Suprapubic skin (tissue), 4 donors: ENCODE data around the gene G6PD. TPM values are rescaled to one million over a fixed set of nuclear protein-coding genes. Genes with fewer than 3 reads are reported as not detected.

ENCODE experiments used
- DNase-seq, 2 donors: peaks; one replicate each; pipeline ENCODE4 v3.0.0-alpha.2; 2019; ENCODE audit warnings: low spot score in 2 of 2
- H3K27ac ChIP-seq: fragments of 200-600 bp; sonication (generic); one replicate; pipeline ENCODE4 v1.5.1; 2019
- H3K27me3 ChIP-seq: fragments of 200-600 bp; sonication (generic); one replicate; pipeline ENCODE4 v1.5.1; 2019
- H3K36me3 ChIP-seq: fragments of 200-600 bp; sonication (generic); one replicate; pipeline ENCODE4 v1.5.1; 2019
- H3K4me1 ChIP-seq: fragments of 200-600 bp; sonication (generic); one replicate; pipeline ENCODE4 v1.5.1; 2019
- H3K4me3 ChIP-seq: fragments of 200-600 bp; sonication (generic); one replicate; pipeline ENCODE4 v1.5.1; 2019; ENCODE audit warnings: mild to moderate bottlenecking
- H3K9me3 ChIP-seq: fragments of 200-600 bp; sonication (generic); one replicate; pipeline ENCODE4 v1.5.1; 2019
- CTCF ChIP-seq, 2 donors: fragments of 200-600 bp in 1 of 2; fragments of 450-650 bp in 1 of 2; sonication (generic) in 1 of 2; IDR thresholded peaks; one replicate each; pipeline ENCODE4 v1.5.1; 2016 to 2019; ENCODE audit warnings: antibody characterized with exemption in 2 of 2, mild to moderate bottlenecking in 1 of 2, moderate library complexity in 1 of 2
- EP300 ChIP-seq: sonication (generic); formaldehyde crosslinking; IDR thresholded peaks from one replicate; pipeline ENCODE4 v1.6.1; 2017; ENCODE audit warnings: antibody characterized with exemption
- POLR2A ChIP-seq, 2 donors: fragments of 450-650 bp; IDR thresholded peaks; one replicate each; pipeline ENCODE4 v1.6.1; 2017; ENCODE audit warnings: antibody characterized with exemption in 2 of 2, mild to moderate bottlenecking in 2 of 2, moderate library complexity in 2 of 2
- POLR2AphosphoS5 ChIP-seq, 3 donors: sonication (generic); formaldehyde crosslinking; IDR thresholded peaks; one replicate each; pipeline ENCODE4 v1.6.1; 2017; ENCODE audit warnings: antibody characterized with exemption in 3 of 3
- WGBS: methylation state at CpG from one replicate; pipeline ENCODE4 v1.1.5; 2018; 5-methylcytosine and 5-hydroxymethylcytosine counted together
- total RNA-seq, 4 donors: library from RNA; depleted of rRNA; stranded (reverse); fragments of >200 nt; gene quantifications; one replicate each; pipeline ENCODE4 v1.1.0, GENCODE V29; 2016

G6PD gene
- total RNA-seq, 4 donors from 2014 or later: 22.6 to 60.4 (median 42.0) TPM

- no peaks in the 10 kb centered on the region for H3K27me3 ChIP-seq
- H3K27ac ChIP-seq: no peak overlapping the region
- no peak overlapping the region for H3K4me3 ChIP-seq
- 89% methylated on average over 5 of the region's 5 CpGs for WGBS
- H3K4me1 ChIP-seq: no peaks in the 10 kb centered on the region
- peaks cover 27% of the 10 kb centered on the region for H3K36me3 ChIP-seq
- TF ChIP-seq CTCF (IDR thresholded peaks at IDR 0.05): no peak
- TF ChIP-seq POLR2AphosphoS5 (IDR thresholded peaks at IDR 0.05): no peak
- no peak for TF ChIP-seq POLR2A (IDR thresholded peaks at IDR 0.05)
- no peak for TF ChIP-seq EP300
- H3K9me3 ChIP-seq: no peaks in the 10 kb centered on the region
- DNase-seq: no peak
Observed at GRCh38 chrX:154509455-154509854, 37.2 kb downstream of the G6PD start.

DNA sequence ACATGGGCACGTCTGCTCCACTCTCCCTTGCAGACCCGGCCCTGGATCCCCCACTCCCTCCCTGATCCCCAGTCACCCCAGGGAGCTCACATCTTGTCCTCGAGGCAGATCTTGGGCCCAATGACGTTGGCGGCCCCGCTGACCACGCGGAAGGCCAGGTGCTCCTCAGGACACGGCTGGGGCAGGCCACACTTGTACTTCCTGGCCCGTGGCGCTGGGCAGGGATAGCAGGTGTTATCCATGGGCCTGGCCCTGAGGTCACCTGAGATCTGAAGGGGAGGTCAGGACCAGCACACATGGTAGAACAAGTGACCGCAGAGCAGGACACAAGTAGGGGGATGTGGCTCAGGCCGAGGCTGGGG, 38.3 kb downstream of the G6PD start:
- 78% methylated on average over 4 of the region's 13 CpGs for WGBS
- TF ChIP-seq POLR2AphosphoS5 (IDR thresholded peaks at IDR 0.05): no peak
- Histone ChIP-seq H3K4me3 (no peak overlapping the region), H3K36me3 (peaks cover 27% of the 10 kb centered on the region), H3K4me1 (no peaks in the 10 kb centered on the region), H3K27me3 (no peaks in the 10 kb centered on the region), H3K9me3 (no peaks in the 10 kb centered on the region), H3K27ac (no peak overlapping the region)
- peak in 1 of 2 donors; percentile 62 for DNase-seq

DNA sequence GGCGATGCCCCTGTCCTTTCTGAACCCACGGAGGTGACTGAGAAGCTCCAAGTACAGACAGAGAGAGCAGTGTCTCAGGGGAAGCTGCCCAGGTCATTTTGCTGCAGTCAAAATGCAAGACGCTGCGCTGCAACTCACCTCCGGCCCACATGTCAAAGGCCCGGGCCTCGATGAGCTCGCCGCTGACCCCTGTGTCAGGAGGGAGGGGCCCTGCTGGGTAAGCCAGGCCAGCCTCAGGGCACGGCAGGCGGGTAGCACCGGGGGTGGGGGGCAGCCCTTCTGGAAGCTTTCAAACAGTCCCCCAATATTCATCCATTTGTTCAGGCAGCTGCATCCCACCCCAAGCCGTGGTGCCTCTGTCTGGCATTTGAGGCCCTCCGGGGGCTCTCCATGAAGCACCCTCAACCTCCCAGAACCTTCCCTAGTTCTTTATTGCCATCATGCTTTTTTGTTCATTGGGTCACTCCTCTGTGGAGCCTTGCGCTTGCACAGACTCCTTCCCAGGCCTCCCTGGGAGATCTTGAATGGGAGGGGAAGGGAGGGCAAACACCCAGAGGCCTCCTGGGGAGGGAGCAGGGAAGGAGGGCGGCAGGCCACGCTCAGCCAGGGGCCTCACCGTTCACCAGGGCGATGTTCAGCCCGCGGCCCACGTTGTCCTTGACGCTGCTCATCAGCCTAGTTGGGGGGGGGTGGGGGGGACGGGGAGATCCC, 38.8 kb downstream of the G6PD start:
- TF ChIP-seq POLR2AphosphoS5 (IDR thresholded peaks at IDR 0.05): no peak
- no peak for TF ChIP-seq EP300
- TF ChIP-seq CTCF (IDR thresholded peaks at IDR 0.05): no peak
- TF ChIP-seq POLR2A (IDR thresholded peaks at IDR 0.05): no peak
- no peaks in the 10 kb centered on the region for H3K9me3 ChIP-seq
- no peak for DNase-seq
- peaks cover 27% of the 10 kb centered on the region for H3K36me3 ChIP-seq
- H3K4me3 ChIP-seq: no peak overlapping the region
- 88% methylated on average over 11 of the region's 24 CpGs for WGBS
- H3K27me3 ChIP-seq: no peaks in the 10 kb centered on the region
- H3K27ac ChIP-seq: no peak overlapping the region
- H3K4me1 ChIP-seq: no peaks in the 10 kb centered on the region

DNA sequence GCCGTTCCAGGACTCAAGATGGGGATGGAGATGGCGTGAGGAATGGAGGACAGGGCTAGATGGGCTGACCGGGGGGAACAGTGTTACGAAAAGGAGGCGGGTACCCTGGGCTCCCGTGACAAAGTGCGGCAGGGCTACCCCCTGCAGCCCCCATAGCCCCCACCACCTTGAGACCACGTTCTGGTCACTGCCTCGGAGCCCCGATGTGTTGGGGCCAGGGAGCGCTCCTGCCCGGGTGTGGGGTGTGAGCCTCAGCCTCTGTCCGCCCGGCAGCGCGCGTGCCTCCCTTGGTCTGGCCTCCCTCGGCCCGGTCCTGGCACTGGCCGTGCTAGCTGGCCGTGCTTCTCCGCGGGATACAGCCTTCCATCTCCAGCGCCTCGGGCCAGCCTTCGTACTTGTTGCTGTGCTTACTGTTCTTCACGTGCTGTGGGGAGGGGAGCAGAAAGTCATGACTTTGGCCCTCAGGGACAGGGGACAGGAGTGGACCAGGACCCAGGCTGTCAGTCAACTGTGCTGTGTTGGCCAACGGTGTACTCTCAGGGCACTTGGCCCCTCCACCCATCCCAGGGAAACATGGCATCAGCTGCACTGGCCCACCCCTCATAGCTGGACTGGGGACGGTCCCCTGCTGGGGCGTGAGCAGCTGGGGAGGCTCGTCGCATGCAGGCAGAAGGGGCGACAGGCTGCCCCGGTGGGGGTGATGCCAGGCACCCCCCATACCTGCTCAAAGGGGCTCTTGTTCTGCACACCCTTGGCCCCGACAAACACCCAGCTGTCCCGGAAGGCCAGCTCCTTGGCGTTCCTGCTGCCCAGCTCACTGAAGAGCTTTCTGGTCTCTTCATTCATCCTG, 39.9 kb downstream of the G6PD start:
- Histone ChIP-seq H3K4me1 (no peaks in the 10 kb centered on the region), H3K27me3 (no peaks in the 10 kb centered on the region), H3K27ac (no peak overlapping the region), H3K36me3 (peaks cover 27% of the 10 kb centered on the region), H3K4me3 (no peak overlapping the region), H3K9me3 (no peaks in the 10 kb centered on the region)
- 94% methylated on average over 23 of the region's 37 CpGs for WGBS
- DNase-seq: no peak
- no peak for TF ChIP-seq CTCF (IDR thresholded peaks at IDR 0.05)
- TF ChIP-seq EP300: no peak
- no peak for TF ChIP-seq POLR2A (IDR thresholded peaks at IDR 0.05)
- TF ChIP-seq POLR2AphosphoS5 (IDR thresholded peaks at IDR 0.05): no peak

DNA sequence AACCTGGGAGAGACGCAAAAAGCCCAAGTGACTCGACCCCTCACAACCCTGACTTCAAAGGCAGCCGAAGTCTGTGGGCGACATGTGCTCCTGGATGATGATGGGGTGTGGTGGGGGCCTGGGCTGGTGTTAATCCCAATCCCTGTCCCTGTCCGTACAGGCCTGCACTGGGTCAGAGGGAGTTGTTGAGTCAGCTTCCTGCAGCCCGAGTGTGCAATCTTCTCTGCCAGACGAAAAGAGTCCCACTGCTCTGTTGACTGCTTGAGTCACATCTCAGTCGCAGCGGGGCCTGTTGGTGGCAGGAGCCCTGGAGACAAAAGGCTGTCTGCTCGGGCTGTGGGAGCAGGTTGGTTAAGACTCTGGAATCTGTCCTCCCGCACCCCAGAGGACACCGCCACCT, 40.9 kb downstream of the G6PD start:
- Histone ChIP-seq H3K27ac (no peak overlapping the region), H3K36me3 (peaks cover 22% of the 10 kb centered on the region), H3K9me3 (no peaks in the 10 kb centered on the region), H3K4me1 (no peaks in the 10 kb centered on the region), H3K27me3 (no peaks in the 10 kb centered on the region), H3K4me3 (no peak overlapping the region)
- DNase-seq: no peak
- WGBS: 79% methylated on average over 5 of the region's 12 CpGs
- no peak for TF ChIP-seq EP300
- TF ChIP-seq POLR2AphosphoS5 (IDR thresholded peaks at IDR 0.05): no peak
- TF ChIP-seq CTCF (IDR thresholded peaks at IDR 0.05): no peak
- no peak for TF ChIP-seq POLR2A (IDR thresholded peaks at IDR 0.05)
